ENCODE data around the gene ARHGAP31.
"Not testable (repeated sequence)": the region's sequence is repeated elsewhere in the genome, so short reads cannot be mapped to it uniquely, and the experiment has no call there.

The ARHGAP31 gene

GRCh38 chr3:119297169-119297568 lies 3.0 kb downstream of the ARHGAP31 start:
- Histone ChIP-seq H3K9me3 (replicated peaks; ENCODE audit: low read length) (no peaks in the 10 kb centered on the region), H3K27me3 (ENCODE audit: control insufficient read depth, insufficient read depth, low read length) (no peaks in the 10 kb centered on the region), H3K4me3 (ENCODE audit: low read length) (no peak overlapping the region), H3K9ac (ENCODE audit: low read depth, low read length) (no peak overlapping the region), H3K36me3 (ENCODE audit: insufficient read depth, low read length) (peaks cover 17% of the 10 kb centered on the region), H3K4me1 (ENCODE audit: control insufficient read depth, insufficient read depth, low read length) (peaks cover 30% of the 10 kb centered on the region), H3K4me2 (ENCODE audit: low read length) (peak overlapping the region; percentile 81)

GRCh38 chr3:119298565-119298941 lies 4.4 kb downstream of the ARHGAP31 start:
- Histone ChIP-seq H3K9ac (ENCODE audit: low read depth, low read length) (no peak overlapping the region), H3K9me3 (replicated peaks; ENCODE audit: low read length) (no peaks in the 10 kb centered on the region), H3K4me1 (ENCODE audit: control insufficient read depth, insufficient read depth, low read length) (peaks cover 35% of the 10 kb centered on the region), H3K4me3 (ENCODE audit: low read length) (no peak overlapping the region), H3K36me3 (ENCODE audit: insufficient read depth, low read length) (peaks cover 17% of the 10 kb centered on the region), H3K4me2 (ENCODE audit: low read length) (no peak overlapping the region), H3K27me3 (ENCODE audit: control insufficient read depth, insufficient read depth, low read length) (no peaks in the 10 kb centered on the region)

- Histone ChIP-seq H3K4me2 (ENCODE audit: low read length) (no peak overlapping the region), H3K36me3 (ENCODE audit: insufficient read depth, low read length) (peaks cover 17% of the 10 kb centered on the region), H3K9ac (ENCODE audit: low read depth, low read length) (no peak overlapping the region), H3K27me3 (ENCODE audit: control insufficient read depth, insufficient read depth, low read length) (no peaks in the 10 kb centered on the region), H3K4me3 (ENCODE audit: low read length) (no peak overlapping the region), H3K4me1 (ENCODE audit: control insufficient read depth, insufficient read depth, low read length) (peaks cover 50% of the 10 kb centered on the region), H3K9me3 (replicated peaks; ENCODE audit: low read length) (no peaks in the 10 kb centered on the region)
Measured at GRCh38 chr3:119300991-119301391, 6.8 kb downstream of the ARHGAP31 start.

- Histone ChIP-seq H3K36me3 (ENCODE audit: insufficient read depth, low read length) (peaks cover 17% of the 10 kb centered on the region), H3K4me1 (ENCODE audit: control insufficient read depth, insufficient read depth, low read length) (peaks cover 44% of the 10 kb centered on the region), H3K4me3 (ENCODE audit: low read length) (no peak overlapping the region), H3K9ac (ENCODE audit: low read depth, low read length) (no peak overlapping the region), H3K27me3 (ENCODE audit: control insufficient read depth, insufficient read depth, low read length) (no peaks in the 10 kb centered on the region), H3K9me3 (replicated peaks; ENCODE audit: low read length) (no peaks in the 10 kb centered on the region), H3K4me2 (ENCODE audit: low read length) (no peak overlapping the region)
Measured at GRCh38 chr3:119301662-119302061, 7.5 kb downstream of the ARHGAP31 start.

- H3K27me3 ChIP-seq (ENCODE audit: control insufficient read depth, insufficient read depth, low read length), result no peaks in the 10 kb centered on the region
- peaks cover 9% of the 10 kb centered on the region for H3K36me3 ChIP-seq (ENCODE audit: insufficient read depth, low read length)
- no peaks in the 10 kb centered on the region for H3K9me3 ChIP-seq (replicated peaks; ENCODE audit: low read length)
- peak overlapping the region; percentile 27 for H3K4me3 ChIP-seq (ENCODE audit: low read length)
- H3K4me2 ChIP-seq (ENCODE audit: low read length), result peak overlapping the region; percentile 19
- peak overlapping the region; percentile 26 for H3K9ac ChIP-seq (ENCODE audit: low read depth, low read length)
- H3K4me1 ChIP-seq (ENCODE audit: control insufficient read depth, insufficient read depth, low read length), result peaks cover 36% of the 10 kb centered on the region
Measured at GRCh38 chr3:119302697-119303551, 8.7 kb downstream of the ARHGAP31 start.

- peak overlapping the region; percentile 52 for H3K4me2 ChIP-seq (ENCODE audit: low read length)
- no peaks in the 10 kb centered on the region for H3K9me3 ChIP-seq (replicated peaks; ENCODE audit: low read length)
- H3K4me1 ChIP-seq (ENCODE audit: control insufficient read depth, insufficient read depth, low read length), result peaks cover 41% of the 10 kb centered on the region
- H3K27me3 ChIP-seq (ENCODE audit: control insufficient read depth, insufficient read depth, low read length), result no peaks in the 10 kb centered on the region
- H3K36me3 ChIP-seq (ENCODE audit: insufficient read depth, low read length), result peaks cover 5% of the 10 kb centered on the region
- no peak overlapping the region for H3K4me3 ChIP-seq (ENCODE audit: low read length)
- peak overlapping the region; percentile 26 for H3K9ac ChIP-seq (ENCODE audit: low read depth, low read length)
Measured at GRCh38 chr3:119304201-119304713, 10.1 kb downstream of the ARHGAP31 start.

- no peaks in the 10 kb centered on the region for H3K9me3 ChIP-seq (replicated peaks; ENCODE audit: low read length)
- H3K4me3 ChIP-seq (ENCODE audit: low read length), result no peak overlapping the region
- H3K27me3 ChIP-seq (ENCODE audit: control insufficient read depth, insufficient read depth, low read length), result no peaks in the 10 kb centered on the region
- H3K4me2 ChIP-seq (ENCODE audit: low read length), result no peak overlapping the region
- no peak overlapping the region for H3K9ac ChIP-seq (ENCODE audit: low read depth, low read length)
- H3K36me3 ChIP-seq (ENCODE audit: insufficient read depth, low read length), result no peaks in the 10 kb centered on the region
- H3K4me1 ChIP-seq (ENCODE audit: control insufficient read depth, insufficient read depth, low read length), result peaks cover 50% of the 10 kb centered on the region
Measured at GRCh38 chr3:119305286-119305685, 11.1 kb downstream of the ARHGAP31 start.

GRCh38 chr3:119306378-119306777 lies 12.2 kb downstream of the ARHGAP31 start:
- H3K9ac ChIP-seq (ENCODE audit: low read depth, low read length); H3K4me3 ChIP-seq (ENCODE audit: low read length); H3K9me3 ChIP-seq (replicated peaks; ENCODE audit: low read length); H3K4me2 ChIP-seq (ENCODE audit: low read length); H3K27me3 ChIP-seq (ENCODE audit: control insufficient read depth, insufficient read depth, low read length); H3K36me3 ChIP-seq (ENCODE audit: insufficient read depth, low read length): not testable (repeated sequence)
- peaks cover 54% of the 10 kb centered on the region for H3K4me1 ChIP-seq (ENCODE audit: control insufficient read depth, insufficient read depth, low read length)

GRCh38 chr3:119308355-119308754 lies 14.2 kb downstream of the ARHGAP31 start:
- H3K9ac ChIP-seq (ENCODE audit: low read depth, low read length), result no peak overlapping the region
- no peak overlapping the region for H3K4me2 ChIP-seq (ENCODE audit: low read length)
- no peaks in the 10 kb centered on the region for H3K36me3 ChIP-seq (ENCODE audit: insufficient read depth, low read length)
- no peak overlapping the region for H3K4me3 ChIP-seq (ENCODE audit: low read length)
- no peaks in the 10 kb centered on the region for H3K27me3 ChIP-seq (ENCODE audit: control insufficient read depth, insufficient read depth, low read length)
- peaks cover 54% of the 10 kb centered on the region for H3K4me1 ChIP-seq (ENCODE audit: control insufficient read depth, insufficient read depth, low read length)
- no peaks in the 10 kb centered on the region for H3K9me3 ChIP-seq (replicated peaks; ENCODE audit: low read length)

GRCh38 chr3:119309591-119309990 lies 15.4 kb downstream of the ARHGAP31 start:
- Histone ChIP-seq H3K4me3 (ENCODE audit: low read length) (peak overlapping the region; percentile 3), H3K4me1 (ENCODE audit: control insufficient read depth, insufficient read depth, low read length) (peaks cover 42% of the 10 kb centered on the region), H3K4me2 (ENCODE audit: low read length) (peak overlapping the region; percentile 36), H3K27me3 (ENCODE audit: control insufficient read depth, insufficient read depth, low read length) (no peaks in the 10 kb centered on the region), H3K9me3 (replicated peaks; ENCODE audit: low read length) (no peaks in the 10 kb centered on the region), H3K36me3 (ENCODE audit: insufficient read depth, low read length) (peaks cover 10% of the 10 kb centered on the region), H3K9ac (ENCODE audit: low read depth, low read length) (peak overlapping the region; percentile 52)

- Histone ChIP-seq H3K4me3 (ENCODE audit: low read length) (peak overlapping the region; percentile 27), H3K4me2 (ENCODE audit: low read length) (peak overlapping the region; percentile 66)
Measured at GRCh38 chr3:119310071-119310470, 15.9 kb downstream of the ARHGAP31 start.

More at GRCh38 chr3:119310071-119310470, 15.9 kb downstream of the ARHGAP31 start:
- no peaks in the 10 kb centered on the region for H3K27me3 ChIP-seq (ENCODE audit: control insufficient read depth, insufficient read depth, low read length)
- H3K9me3 ChIP-seq (replicated peaks; ENCODE audit: low read length), result no peaks in the 10 kb centered on the region
- H3K9ac ChIP-seq (ENCODE audit: low read depth, low read length), result peak overlapping the region; percentile 52
- peaks cover 38% of the 10 kb centered on the region for H3K4me1 ChIP-seq (ENCODE audit: control insufficient read depth, insufficient read depth, low read length)
- peaks cover 10% of the 10 kb centered on the region for H3K36me3 ChIP-seq (ENCODE audit: insufficient read depth, low read length)
